22Rv1 (cell line): ENCODE measurements around the gene CLK1.

ENCODE experiments used
- ZFX ChIP-seq: fragments of 450-650 bp; IDR thresholded peaks from 2 replicates; pipeline ENCODE4 v1.6.1; 2017; ENCODE audit warnings: antibody characterized with exemption, borderline replicate concordance
- TF ChIP-seq, protein P1 (sequence below): fragments of 450-650 bp; IDR thresholded peaks from 2 replicates; pipeline ENCODE4 v1.5.1; 2017; ENCODE audit warnings: mild to moderate bottlenecking

DNA sequence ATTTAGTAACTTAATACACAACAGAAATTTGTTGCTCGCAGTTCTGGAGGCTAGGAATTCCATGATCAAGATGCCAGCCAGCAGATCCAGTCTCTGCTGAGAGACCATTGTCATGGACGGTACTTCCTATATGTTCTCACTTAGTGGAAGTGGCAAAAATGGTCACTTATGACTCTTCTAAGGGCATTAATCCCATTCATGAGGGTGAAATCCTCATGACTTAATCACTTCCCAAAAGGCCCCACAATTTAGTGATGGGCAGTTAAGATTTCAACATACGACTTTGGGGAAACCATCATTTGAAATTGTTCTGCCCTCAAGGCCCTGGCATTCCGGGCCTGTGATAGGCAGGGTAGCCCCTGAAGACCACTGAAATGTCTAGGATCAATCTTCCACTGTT, 29.8 kb downstream of the CLK1 start:
- TF ChIP-seq, protein P1, sequence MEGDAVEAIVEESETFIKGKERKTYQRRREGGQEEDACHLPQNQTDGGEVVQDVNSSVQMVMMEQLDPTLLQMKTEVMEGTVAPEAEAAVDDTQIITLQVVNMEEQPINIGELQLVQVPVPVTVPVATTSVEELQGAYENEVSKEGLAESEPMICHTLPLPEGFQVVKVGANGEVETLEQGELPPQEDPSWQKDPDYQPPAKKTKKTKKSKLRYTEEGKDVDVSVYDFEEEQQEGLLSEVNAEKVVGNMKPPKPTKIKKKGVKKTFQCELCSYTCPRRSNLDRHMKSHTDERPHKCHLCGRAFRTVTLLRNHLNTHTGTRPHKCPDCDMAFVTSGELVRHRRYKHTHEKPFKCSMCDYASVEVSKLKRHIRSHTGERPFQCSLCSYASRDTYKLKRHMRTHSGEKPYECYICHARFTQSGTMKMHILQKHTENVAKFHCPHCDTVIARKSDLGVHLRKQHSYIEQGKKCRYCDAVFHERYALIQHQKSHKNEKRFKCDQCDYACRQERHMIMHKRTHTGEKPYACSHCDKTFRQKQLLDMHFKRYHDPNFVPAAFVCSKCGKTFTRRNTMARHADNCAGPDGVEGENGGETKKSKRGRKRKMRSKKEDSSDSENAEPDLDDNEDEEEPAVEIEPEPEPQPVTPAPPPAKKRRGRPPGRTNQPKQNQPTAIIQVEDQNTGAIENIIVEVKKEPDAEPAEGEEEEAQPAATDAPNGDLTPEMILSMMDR: no peak
- no peak for TF ChIP-seq ZFX
